Astrocyte (in vitro differentiated cells and primary cell): ENCODE data around the gene DGKI. TPM values are rescaled to one million over a fixed set of nuclear protein-coding genes. Genes with fewer than 3 reads are reported as not detected.

ENCODE experiments used
- DNase-seq: peaks from one replicate; pipeline ENCODE4 v3.0.0-alpha.2; 2010; ENCODE audit warnings: low read depth
- FAIRE-seq: peaks from 2 replicates; lab custom pipeline; 2011; peaks lifted over from hg19 to GRCh38; lab: Jason Lieb, UNC
- H2AFZ ChIP-seq: 2 replicates; pipeline ENCODE4 v1.6.0; 2012; ENCODE audit warnings: low read depth, low read length, inconsistent platforms
- H3K27ac ChIP-seq: 2 replicates; pipeline ENCODE4 v1.5.1; 2011; ENCODE audit warnings: low read depth, low read length, inconsistent platforms
- H3K27me3 ChIP-seq: 2 replicates; pipeline ENCODE4 v1.6.0; 2011; ENCODE audit warnings: low read length, inconsistent platforms; ENCODE audit not compliant: insufficient read depth
- H3K36me3 ChIP-seq: 2 replicates; pipeline ENCODE4 v1.5.1; 2011; ENCODE audit warnings: low read length, inconsistent platforms; ENCODE audit not compliant: insufficient read depth
- H3K4me1 ChIP-seq: 2 replicates; pipeline ENCODE4 v1.5.1; 2011; ENCODE audit warnings: low read length, inconsistent platforms; ENCODE audit not compliant: insufficient read depth
- H3K4me2 ChIP-seq: 2 replicates; pipeline ENCODE4 v1.6.0; 2012; ENCODE audit warnings: low read length, inconsistent platforms
- H3K4me3 ChIP-seq: 2 replicates; pipeline ENCODE4 v1.5.1; 2011; ENCODE audit warnings: low read depth, mild to moderate bottlenecking, low read length, inconsistent platforms; ENCODE audit not compliant: insufficient read depth
- H3K79me2 ChIP-seq: 2 replicates; pipeline ENCODE4 v1.6.0; 2012; ENCODE audit warnings: mild to moderate bottlenecking, low read length, inconsistent platforms; ENCODE audit not compliant: insufficient read depth
- H3K9ac ChIP-seq: 2 replicates; pipeline ENCODE4 v1.6.0; 2012; ENCODE audit warnings: mild to moderate bottlenecking, low read length, inconsistent platforms
- H3K9me3 ChIP-seq: 2 replicates; pipeline ENCODE4 v1.5.1; 2012; ENCODE audit warnings: low read depth, mild to moderate bottlenecking, low read length, inconsistent platforms; ENCODE audit not compliant: insufficient read depth
- H4K20me1 ChIP-seq: 2 replicates; pipeline ENCODE4 v1.6.0; 2012; ENCODE audit warnings: low read length, inconsistent platforms; ENCODE audit not compliant: insufficient read depth
- H3K27ac Mint-ChIP-seq: one replicate; pipeline ENCODE4 v1.8.0; 2021; ENCODE audit warnings: mild to moderate bottlenecking, mixed read lengths; ENCODE audit not compliant: unreplicated experiment
- H3K27me3 Mint-ChIP-seq: one replicate; pipeline ENCODE4 v1.8.0; 2021; ENCODE audit warnings: low read depth, mixed read lengths; ENCODE audit not compliant: unreplicated experiment
- H3K36me3 Mint-ChIP-seq: one replicate; pipeline ENCODE4 v1.8.0; 2021; ENCODE audit warnings: low read depth, mixed read lengths; ENCODE audit not compliant: unreplicated experiment
- H3K4me1 Mint-ChIP-seq: one replicate; pipeline ENCODE4 v1.8.0; 2021; ENCODE audit warnings: low read depth, mixed read lengths; ENCODE audit not compliant: unreplicated experiment
- H3K4me3 Mint-ChIP-seq: one replicate; pipeline ENCODE4 v1.8.0; 2021; ENCODE audit warnings: mild to moderate bottlenecking, moderate library complexity, mixed read lengths; ENCODE audit not compliant: unreplicated experiment
- H3K9me3 Mint-ChIP-seq: one replicate; pipeline ENCODE4 v1.8.0; 2021; ENCODE audit warnings: mild to moderate bottlenecking, mixed read lengths; ENCODE audit not compliant: unreplicated experiment
- CTCF ChIP-seq: IDR thresholded peaks from 2 replicates; pipeline ENCODE4 v1.5.1; 2011; ENCODE audit warnings: low read depth, mild to moderate bottlenecking, inconsistent platforms, low read length, moderate library complexity; ENCODE audit not compliant: insufficient read depth
- EZH2 ChIP-seq: IDR thresholded peaks from 2 replicates; pipeline ENCODE4 v1.6.1; 2012; ENCODE audit warnings: mild to moderate bottlenecking, low read length, inconsistent platforms; ENCODE audit not compliant: insufficient read depth
- total RNA-seq: library from RNA; stranded (reverse); gene quantifications from 2 replicates; pipeline ENCODE4 v1.2.1, GENCODE V29; 2021

DGKI gene
- total RNA-seq, 1 donor from 2014 or later: 6.3 TPM

DNA sequence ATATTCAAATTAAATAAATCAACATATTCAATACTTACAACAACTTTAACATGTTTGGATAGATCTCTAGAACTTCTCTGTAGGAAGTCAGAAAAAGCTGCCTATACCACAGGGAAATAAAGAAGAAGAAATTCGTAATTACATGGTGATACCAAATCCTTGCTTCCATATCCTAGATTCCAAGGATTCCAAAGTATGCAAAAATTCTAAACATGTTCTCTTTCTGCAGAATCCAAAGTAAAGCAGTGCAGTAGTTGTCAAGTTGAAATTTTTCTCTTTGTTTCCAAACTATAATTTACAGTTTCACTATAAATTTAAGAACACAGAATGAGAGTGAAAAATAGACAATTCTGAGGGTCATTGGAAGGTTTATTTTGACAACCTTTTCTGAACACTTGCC, 269.6 kb downstream of the DGKI start:
- Mint-ChIP-seq H3K9me3 (peaks cover 5% of the 10 kb centered on the region), H3K27ac (peak overlapping the region; percentile 44), H3K4me1 (peaks cover 56% of the 10 kb centered on the region), H3K27me3 (no peaks in the 10 kb centered on the region), H3K36me3 (no peaks in the 10 kb centered on the region), H3K4me3 (no peak overlapping the region)
- TF ChIP-seq CTCF (no peak), EZH2 (no peak)
- H3K4me2 ChIP-seq: no peak overlapping the region
- no peaks in the 10 kb centered on the region for H3K79me2 ChIP-seq
- H4K20me1 ChIP-seq: no peaks in the 10 kb centered on the region
- no peak overlapping the region for H3K9ac ChIP-seq
- H3K36me3 ChIP-seq: peaks cover 4% of the 10 kb centered on the region
- H3K4me1 ChIP-seq: peaks cover 13% of the 10 kb centered on the region
- no peak overlapping the region for H2AFZ ChIP-seq
- H3K27me3 ChIP-seq: no peaks in the 10 kb centered on the region
- no peak overlapping the region for H3K4me3 ChIP-seq
- no peak overlapping the region for H3K27ac ChIP-seq
- peak; percentile 54 for FAIRE-seq
- no peaks in the 10 kb centered on the region for H3K9me3 ChIP-seq
- no peak for DNase-seq

DNA sequence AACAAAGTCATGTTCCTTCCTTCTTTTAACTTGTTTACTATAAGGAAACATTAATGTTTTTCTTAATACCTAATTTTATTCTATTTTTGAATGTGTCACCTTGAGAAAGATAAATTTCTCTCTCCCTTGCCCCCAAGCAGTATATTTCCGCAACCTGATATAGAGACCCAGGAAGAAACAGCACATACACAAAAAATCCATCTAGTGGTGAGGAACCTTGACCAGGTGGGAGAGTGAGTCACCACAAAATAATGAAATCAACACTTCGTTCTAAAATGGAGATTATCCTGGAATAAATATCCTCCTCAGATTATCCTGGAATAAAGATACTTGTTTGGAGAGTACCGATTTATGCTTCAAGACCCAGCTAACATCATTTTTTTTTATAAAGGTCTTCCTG, 270.3 kb downstream of the DGKI start:
- Mint-ChIP-seq H3K27ac (peak overlapping the region; percentile 44), H3K36me3 (no peaks in the 10 kb centered on the region)
- TF ChIP-seq CTCF (no peak), EZH2 (no peak)

DNA sequence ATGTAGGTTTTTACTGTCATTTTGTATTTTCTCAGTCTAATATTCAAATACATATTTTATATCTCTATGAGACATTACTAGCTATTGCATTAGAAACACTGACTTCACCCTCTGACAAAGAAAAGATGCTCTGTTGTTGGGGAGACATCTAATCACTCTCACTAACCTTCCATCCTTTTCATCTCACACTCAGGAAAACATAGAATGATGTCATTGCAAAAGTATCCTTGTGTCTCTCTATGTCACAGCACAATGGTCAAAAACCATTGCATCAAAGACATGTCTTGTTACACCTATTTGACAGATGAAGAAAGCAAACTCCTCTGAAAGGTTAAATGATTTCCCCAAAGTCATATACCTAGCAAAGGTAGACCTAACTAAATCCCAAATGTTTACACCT, 272.0 kb downstream of the DGKI start:
- peaks cover 8% of the 10 kb centered on the region for H3K4me1 ChIP-seq
- H3K9ac ChIP-seq: no peak overlapping the region
- H3K4me3 Mint-ChIP-seq: no peak overlapping the region
- no peaks in the 10 kb centered on the region for H4K20me1 ChIP-seq
- H3K27me3 Mint-ChIP-seq: no peaks in the 10 kb centered on the region
- no peaks in the 10 kb centered on the region for H3K79me2 ChIP-seq
- no peak overlapping the region for H3K27ac Mint-ChIP-seq
- TF ChIP-seq EZH2: no peak
- no peak for TF ChIP-seq CTCF
- peaks cover 39% of the 10 kb centered on the region for H3K4me1 Mint-ChIP-seq
- H3K4me3 ChIP-seq: no peak overlapping the region
- H2AFZ ChIP-seq: no peak overlapping the region
- FAIRE-seq (peak; percentile 39), DNase-seq (no peak)
- H3K36me3 ChIP-seq: peaks cover 2% of the 10 kb centered on the region
- no peaks in the 10 kb centered on the region for H3K9me3 ChIP-seq
- H3K27me3 ChIP-seq: no peaks in the 10 kb centered on the region
- H3K36me3 Mint-ChIP-seq: no peaks in the 10 kb centered on the region
- peaks cover 5% of the 10 kb centered on the region for H3K9me3 Mint-ChIP-seq
- H3K27ac ChIP-seq: no peak overlapping the region
- no peak overlapping the region for H3K4me2 ChIP-seq

More for the DNA sequence above, 270.3 kb downstream of the DGKI start:
- no peak overlapping the region for H3K4me2 ChIP-seq
- H2AFZ ChIP-seq: no peak overlapping the region
- no peak for FAIRE-seq
- H3K4me3 Mint-ChIP-seq: no peak overlapping the region
- H3K4me1 Mint-ChIP-seq: peaks cover 53% of the 10 kb centered on the region
- no peaks in the 10 kb centered on the region for H3K27me3 ChIP-seq
- H3K9ac ChIP-seq: no peak overlapping the region
- H3K9me3 Mint-ChIP-seq: peaks cover 5% of the 10 kb centered on the region
- no peaks in the 10 kb centered on the region for H3K27me3 Mint-ChIP-seq
- no peak overlapping the region for H3K27ac ChIP-seq
- H3K36me3 ChIP-seq: peaks cover 4% of the 10 kb centered on the region
- H4K20me1 ChIP-seq: no peaks in the 10 kb centered on the region
- peaks cover 13% of the 10 kb centered on the region for H3K4me1 ChIP-seq
- no peak for DNase-seq
- H3K9me3 ChIP-seq: no peaks in the 10 kb centered on the region
- no peaks in the 10 kb centered on the region for H3K79me2 ChIP-seq
- no peak overlapping the region for H3K4me3 ChIP-seq
